Cerebellar nuclear complex (tissue), 1 donor: ENCODE data around the gene CYP2C8.
"Not testable (repeated sequence)": the region's sequence is repeated elsewhere in the genome, so short reads cannot be mapped to it uniquely, and the experiment has no call there.

Source experiments
- DNase-seq, 2 experiments: peaks; one replicate each; lab custom pipeline; 2025; lab: John Stamatoyannopoulos, UW

CYP2C8 gene

DNA sequence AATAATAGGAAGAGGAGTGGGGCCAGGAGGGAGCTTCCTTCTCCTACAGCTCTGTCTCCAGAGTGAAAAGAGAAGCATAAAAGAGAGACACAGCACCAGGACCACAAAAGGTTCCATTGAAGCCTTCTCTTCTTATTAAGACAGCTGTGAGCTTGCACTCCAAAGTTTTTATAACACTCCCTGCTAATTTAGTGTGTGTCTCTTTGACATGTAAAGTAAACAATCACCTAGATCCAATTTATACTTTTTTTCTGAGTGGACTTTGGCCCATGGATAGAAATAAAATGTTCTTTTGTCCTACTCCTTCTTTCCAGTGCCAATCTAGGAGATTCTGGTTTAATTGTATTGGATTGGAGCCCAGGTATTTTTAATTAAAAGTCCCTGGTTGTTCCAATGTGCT is at the start of gene CYP2C8:
CYP2C8 (minus strand) TSS at position 212 of the 400 bp plus-strand sequence; CDS start at position 117, 95 bp downstream.
- no peak for DNase-seq

DNA sequence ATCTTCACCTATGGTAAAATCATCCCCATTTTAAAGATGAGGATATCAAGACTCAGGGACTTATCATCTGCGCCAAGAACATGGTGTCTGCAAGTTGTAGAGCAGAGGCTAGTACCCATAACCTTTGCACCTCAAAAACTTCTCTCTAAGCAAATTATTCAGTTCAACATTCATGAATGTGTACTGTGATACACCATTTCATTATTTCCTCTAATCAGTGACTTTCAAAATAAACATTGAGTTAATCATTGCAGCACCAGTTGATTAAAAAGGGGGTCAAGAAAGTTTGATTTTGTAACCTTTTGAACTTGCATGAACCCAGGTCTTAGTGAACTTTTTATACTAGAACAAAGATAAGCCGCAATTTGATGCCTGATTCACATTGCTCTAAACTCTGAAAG is 47.6 kb upstream of the CYP2C8 start:
- DNase-seq = no peak

GRCh38 chr10:95110823-95111222 is 41.5 kb upstream of the CYP2C8 start:
- DNase-seq = not testable (repeated sequence)

DNA sequence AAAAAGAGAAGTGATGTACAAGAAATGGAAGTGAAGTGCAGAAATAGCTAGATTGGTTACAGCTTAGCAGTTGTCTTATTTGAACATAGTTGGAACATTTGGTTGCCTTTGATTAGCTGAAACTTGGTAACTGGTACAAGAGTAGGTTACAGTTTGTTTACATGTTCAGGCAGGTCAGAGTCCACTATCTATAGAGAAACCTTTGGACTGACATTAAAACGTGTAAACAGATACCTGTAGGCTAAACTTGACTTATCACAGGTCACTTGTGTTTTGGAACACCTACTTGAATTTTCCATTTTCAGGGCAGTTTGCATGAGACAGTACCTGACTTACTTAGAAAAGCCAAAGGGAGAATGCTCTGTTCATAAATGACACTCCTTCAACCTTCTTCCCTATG is 28.5 kb upstream of the CYP2C8 start:
- no peak for DNase-seq

- DNase-seq = no peak
These were observed 26.8 kb upstream of the CYP2C8 start for GRCh38 chr10:95096143-95096542.

DNA sequence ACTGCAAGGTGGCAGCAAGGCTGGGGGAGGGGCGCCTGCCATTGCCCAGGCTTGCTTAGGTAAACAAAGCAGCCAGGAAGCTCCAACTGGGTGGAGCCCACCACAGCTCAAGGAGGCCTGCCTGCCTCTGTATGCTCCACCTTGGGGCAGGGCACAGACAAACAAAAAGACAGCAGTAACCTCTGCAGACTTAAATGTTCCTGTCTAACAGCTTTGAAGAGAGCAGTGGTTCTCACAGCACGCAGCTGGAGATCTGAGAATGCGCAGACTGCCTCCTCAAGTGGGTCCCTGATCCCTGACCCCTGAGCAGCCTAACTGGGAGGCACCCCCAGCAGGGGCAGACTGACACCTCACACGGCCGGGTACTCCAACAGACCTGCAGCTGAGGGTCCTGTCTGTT is 10.3 kb upstream of the CYP2C8 start:
- not testable (repeated sequence) for DNase-seq

GRCh38 chr10:95077556-95077955 is 8.3 kb upstream of the CYP2C8 start:
- DNase-seq = no peak

GRCh38 chr10:95071107-95071660 is 1.9 kb upstream of the CYP2C8 start:
- DNase-seq = no peak

- DNase-seq = not testable (repeated sequence)
These were observed 5.2 kb downstream of the CYP2C8 start for GRCh38 chr10:95064125-95064524.

GRCh38 chr10:95056744-95057363 is 12.4 kb downstream of the CYP2C8 start:
- DNase-seq = no peak

DNA sequence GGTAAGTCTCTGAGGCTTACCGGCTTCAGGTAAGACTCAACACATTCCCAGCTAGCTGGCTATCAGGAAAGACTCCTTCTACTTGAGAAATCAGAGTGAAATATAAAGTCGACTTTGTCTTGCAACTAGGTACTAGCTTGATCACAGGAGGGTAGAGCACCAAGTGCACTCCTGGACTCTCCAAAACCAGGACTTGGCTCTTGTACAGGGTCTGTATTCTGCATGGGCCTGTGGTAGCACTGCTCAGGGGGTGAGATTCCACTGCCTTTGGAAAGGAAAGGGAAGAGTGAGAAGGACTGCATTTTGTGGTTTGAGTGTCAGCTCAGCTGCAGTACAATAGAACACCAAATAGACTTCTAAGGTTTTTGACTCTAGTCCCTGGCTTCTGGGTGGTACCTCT is 19.4 kb downstream of the CYP2C8 start:
- DNase-seq = no peak

DNA sequence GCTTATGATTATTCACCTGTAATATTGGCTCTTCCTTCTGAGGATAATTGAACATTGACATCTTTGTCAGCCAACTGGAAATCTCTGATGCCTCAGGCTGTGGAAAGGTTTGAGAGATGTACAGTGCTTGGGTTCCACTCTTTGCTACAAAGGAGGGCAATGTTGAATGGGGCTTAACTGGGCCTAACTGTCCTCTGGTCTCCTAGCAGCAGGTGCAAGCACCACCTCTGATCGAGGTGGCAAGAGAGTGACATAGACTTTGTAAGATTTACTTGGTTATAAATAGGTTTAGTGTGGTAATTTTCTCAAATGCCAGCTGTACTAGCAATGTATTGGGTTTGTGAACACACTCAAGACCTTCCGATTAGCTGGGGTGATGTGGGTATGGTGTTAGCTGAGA is 21.1 kb downstream of the CYP2C8 start:
- DNase-seq = no peak

DNA sequence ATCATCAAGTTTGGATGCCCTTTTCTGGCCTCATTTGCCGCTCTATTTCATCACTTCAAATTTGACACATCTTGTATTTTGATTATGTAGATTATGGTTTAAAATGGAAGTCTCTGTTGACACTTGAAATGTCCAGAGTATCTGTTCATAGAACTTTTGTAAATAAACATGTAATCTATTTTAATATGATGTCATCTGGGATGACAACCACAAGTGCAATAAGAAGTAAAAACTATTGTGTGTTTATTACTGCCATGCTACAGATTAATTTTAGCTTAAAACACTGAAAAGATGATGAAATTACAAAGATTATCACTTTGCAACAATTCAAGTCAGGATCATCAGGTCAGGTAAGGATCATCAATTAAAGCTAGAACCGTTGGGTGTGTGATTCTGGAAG is 30.0 kb downstream of the CYP2C8 start:
- no peak for DNase-seq

GRCh38 chr10:95035332-95036295 is 33.7 kb downstream of the CYP2C8 start:
- DNase-seq = no peak

DNA sequence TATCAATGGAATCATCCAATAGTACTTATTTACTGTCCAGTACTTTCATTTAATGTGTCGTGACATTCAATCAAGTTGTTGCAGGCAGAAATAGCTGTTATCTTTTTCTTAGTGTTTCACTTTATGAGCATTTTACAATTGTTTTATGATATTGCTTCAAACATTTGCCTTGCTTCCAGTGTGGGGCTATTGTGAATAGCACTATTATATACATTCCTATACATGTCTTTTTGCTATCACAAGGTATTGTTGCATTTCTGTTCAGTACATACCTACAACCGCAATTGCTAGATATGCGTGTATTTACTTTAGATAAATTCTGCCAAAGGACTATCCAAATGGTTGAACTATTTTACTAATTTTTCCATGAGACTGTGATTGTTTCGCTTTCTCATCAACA is 34.9 kb downstream of the CYP2C8 start:
- no peak for DNase-seq

DNA sequence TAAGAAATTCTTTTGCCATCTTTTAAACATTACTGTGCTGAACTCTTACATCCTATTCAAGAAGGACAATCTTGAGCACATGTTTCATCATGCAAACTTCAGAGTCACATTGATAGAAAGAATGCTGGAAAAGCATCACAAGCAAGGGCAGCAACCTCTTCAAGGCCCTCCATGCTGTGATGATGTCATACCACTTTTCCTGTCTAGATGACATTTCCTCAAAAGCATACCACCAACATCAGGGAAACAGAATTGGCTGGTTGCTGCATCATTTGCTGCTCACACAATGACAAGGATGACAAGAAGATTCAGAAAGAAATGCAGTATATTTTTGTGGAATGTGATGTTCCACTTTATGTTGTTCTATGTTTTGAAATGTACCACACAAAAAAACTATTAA is 37.6 kb downstream of the CYP2C8 start:
- no peak for DNase-seq

GRCh38 chr10:95026461-95026860 is 42.8 kb downstream of the CYP2C8 start:
- no peak for DNase-seq

GRCh38 chr10:94997741-94998174 is 71.5 kb downstream of the CYP2C8 start:
- DNase-seq = no peak

DNA sequence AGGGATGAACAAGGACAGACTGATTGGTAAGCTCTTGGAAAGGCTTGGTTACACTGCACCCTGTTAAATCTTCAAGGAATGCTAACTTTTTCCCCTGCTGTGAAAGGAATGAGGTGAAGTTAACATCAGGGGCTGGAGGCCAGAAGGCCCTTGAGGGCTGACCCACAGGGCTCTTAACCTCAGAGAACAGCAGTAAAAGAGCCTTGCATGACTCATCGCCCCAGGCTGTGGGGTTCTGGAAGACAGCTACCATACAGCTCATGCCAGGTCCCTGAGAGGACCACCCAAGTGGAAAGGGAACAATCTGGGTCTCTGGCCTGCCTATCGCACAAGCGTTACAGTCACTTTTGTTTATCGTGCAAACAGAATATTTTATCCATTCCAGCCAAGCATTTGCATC is 76.5 kb downstream of the CYP2C8 start:
- no peak for DNase-seq

GRCh38 chr10:94991243-94991888 is 77.9 kb downstream of the CYP2C8 start:
- no peak for DNase-seq

- DNase-seq = no peak
These were observed 80.1 kb downstream of the CYP2C8 start for GRCh38 chr10:94989192-94989591.
